NCI-H446 treated with DMSO at 0.1 percent for 48 hours (cell line): ENCODE measurements around the gene TRPM6.
"Not testable (repeated sequence)": the region's sequence is repeated elsewhere in the genome, so short reads cannot be mapped to it uniquely, and the experiment has no call there.

ENCODE experiments used
- DNase-seq: peaks from one replicate; lab custom pipeline; 2025; lab: John Stamatoyannopoulos, UW

The TRPM6 gene

GRCh38 chr9:74887041-74887980 lies at the start of gene TRPM6:
TSS of gene TRPM6 (minus strand) at chr9:74887921. CDS start at chr9:74887856, 65 bp downstream.
- no peak for DNase-seq

- DNase-seq = no peak
Observed at GRCh38 chr9:74935008-74935407, 47.3 kb upstream of the TRPM6 start.

GRCh38 chr9:74921737-74922136 lies 34.0 kb upstream of the TRPM6 start:
- no peak for DNase-seq

GRCh38 chr9:74920944-74921626 lies 33.4 kb upstream of the TRPM6 start:
- no peak for DNase-seq

- DNase-seq = no peak
Observed at GRCh38 chr9:74910036-74910435, 22.3 kb upstream of the TRPM6 start.

- no peak for DNase-seq
Observed at GRCh38 chr9:74908665-74909064, 20.9 kb upstream of the TRPM6 start.

GRCh38 chr9:74907085-74907484 lies 19.4 kb upstream of the TRPM6 start:
- DNase-seq = no peak

GRCh38 chr9:74901001-74901400 lies 13.3 kb upstream of the TRPM6 start:
- no peak for DNase-seq

GRCh38 chr9:74888449-74888848 lies 728 bp upstream of the TRPM6 start:
- DNase-seq = not testable (repeated sequence)

- no peak for DNase-seq
Observed at GRCh38 chr9:74887981-74888370, 255 bp upstream of the TRPM6 start.

GRCh38 chr9:74876382-74876949 lies 11.3 kb downstream of the TRPM6 start:
- no peak for DNase-seq

- no peak for DNase-seq
Observed at GRCh38 chr9:74875656-74876055, 12.1 kb downstream of the TRPM6 start.

GRCh38 chr9:74874220-74874619 lies 13.5 kb downstream of the TRPM6 start:
- DNase-seq = no peak

- no peak for DNase-seq
Observed at GRCh38 chr9:74872619-74873233, 15.0 kb downstream of the TRPM6 start.

- DNase-seq = no peak
Observed at GRCh38 chr9:74867483-74867882, 20.2 kb downstream of the TRPM6 start.

GRCh38 chr9:74865177-74865576 lies 22.5 kb downstream of the TRPM6 start:
- no peak for DNase-seq

- no peak for DNase-seq
Observed at GRCh38 chr9:74861773-74862474, 25.8 kb downstream of the TRPM6 start.

GRCh38 chr9:74861071-74861470 lies 26.6 kb downstream of the TRPM6 start:
- DNase-seq = no peak

GRCh38 chr9:74860247-74860646 lies 27.5 kb downstream of the TRPM6 start:
- not testable (repeated sequence) for DNase-seq

GRCh38 chr9:74859786-74860185 lies 27.9 kb downstream of the TRPM6 start:
- DNase-seq = no peak

- no peak for DNase-seq
Observed at GRCh38 chr9:74858751-74859414, 28.8 kb downstream of the TRPM6 start.
